Right lobe of liver (tissue), 6 donors: ENCODE results near the gene FADS6. TPM values are rescaled to one million over a fixed set of nuclear protein-coding genes. Genes with fewer than 3 reads are reported as not detected.
A peak's percentile ranks its signal among the peaks of the same experiment; 100 is the strongest.

Experiments used
- ATAC-seq, 4 donors: fragments of 200-7000 bp; cut with Tn5 transposase; one replicate each; pipeline ENCODE4 v1.9.1; 2020; ENCODE audit warnings: mild to moderate bottlenecking in 4 of 4, moderate library complexity in 4 of 4
- DNase-seq, 3 donors: peaks; one replicate each; pipeline ENCODE4 v3.0.0-alpha.2; 2020
- H3K27ac ChIP-seq, 3 donors: fragments of 200-600 bp; one replicate each; pipeline ENCODE4 v1.8.0; 2022
- H3K27me3 ChIP-seq, 2 donors: fragments of 200-600 bp; one replicate each; pipeline ENCODE4 v1.8.0; 2022
- H3K36me3 ChIP-seq, 4 donors: fragments of 200-600 bp; sonication (generic) in 1 of 4; one replicate each; pipeline versions ENCODE4 v1.5.1 to v1.8.0; 2017 to 2022; ENCODE audit warnings: control low read depth in 1 of 4
- H3K4me1 ChIP-seq, 4 donors: fragments of 200-600 bp; sonication (generic) in 1 of 4; one replicate each; pipeline versions ENCODE4 v1.5.1 to v1.8.0; 2017 to 2022; ENCODE audit warnings: control low read depth in 1 of 4
- H3K4me3 ChIP-seq, 3 donors: fragments of 200-600 bp; one replicate each; pipeline ENCODE4 v1.8.0; 2022
- H3K9me3 ChIP-seq, 4 donors: fragments of 200-600 bp; sonication (generic) in 1 of 4; one replicate each; pipeline versions ENCODE4 v1.5.1 to v1.8.0; 2017 to 2022; ENCODE audit warnings: control low read depth in 1 of 4
- CTCF ChIP-seq, 4 donors: fragments of 200-600 bp in 3 of 4; fragments of 450-650 bp in 1 of 4; IDR thresholded peaks; one replicate each; pipeline versions ENCODE4 v1.5.1 to v1.8.0; 2016 to 2022; ENCODE audit warnings: antibody characterized with exemption in 4 of 4, mild to moderate bottlenecking in 2 of 4
- POLR2A ChIP-seq: fragments of 450-650 bp; IDR thresholded peaks from one replicate; pipeline ENCODE4 v1.6.1; 2017; ENCODE audit warnings: antibody characterized with exemption, mild to moderate bottlenecking
- WGBS: methylation state at CpG from one replicate; pipeline ENCODE4 v1.1.6; 2018; ENCODE audit warnings: low coverage, low lambda C conversion rate; ENCODE audit not compliant: insufficient coverage; ENCODE audit errors: missing lambda C conversion rate; 5-methylcytosine and 5-hydroxymethylcytosine counted together
- intact Hi-C, 2 donors: fragments of 100-400 bp; cut with DNase I; formaldehyde crosslinking; loops; one replicate each; pipeline versions ENCODE4 v1.11.2 to v1.14.1; 2022
- total RNA-seq, 6 experiments: library from RNA; depleted of rRNA in 2 of 6; stranded (reverse); fragments of >200 nt in 2 of 6; fragmentation: NEBNext Ultra II Directional in 3 of 6; extraction: Animal tissue kit (Norgen Biotek cat#: 25700) in 3 of 6; gene quantifications; one replicate each; pipeline versions ENCODE4 v1.1.0 to v1.2.4, GENCODE V29; 2016 to 2023
- donor health status: DM: no; HTN: yes; CAD: no.
- donor health status: DM: no; HTN: no; CAD: no.
- donor health status: DM: no; HTN: no; CAD: no.
- donor health status: DM: no; HTN: yes; CAD: no.
- donor health status: DM: no; HTN: yes; CAD: no.

Gene FADS6
- total RNA-seq, 6 experiments from 2014 or later = 2.1 to 6.1 (median 3.7) TPM

GRCh38 chr17:74892013-74892841 lies 1.2 kb downstream of the FADS6 start:
- H3K27ac ChIP-seq = no peak overlapping the region
- ATAC-seq (peak in 3 of 4 donors; percentile 2 to 27 (median 7)), DNase-seq (no peak)
- WGBS = 66% methylated on average over 6 of the region's 20 CpGs
- H3K4me3 ChIP-seq = no peak overlapping the region
- no peaks in the 10 kb centered on the region for H3K9me3 ChIP-seq
- intact Hi-C loops = no loop called here
- TF ChIP-seq POLR2A (no peak), CTCF (IDR thresholded peaks at IDR 0.05) (no peak)
- H3K4me1 ChIP-seq = no peaks in the 10 kb centered on the region
- H3K36me3 ChIP-seq = no peaks in the 10 kb centered on the region
- no peaks in the 10 kb centered on the region for H3K27me3 ChIP-seq

DNA sequence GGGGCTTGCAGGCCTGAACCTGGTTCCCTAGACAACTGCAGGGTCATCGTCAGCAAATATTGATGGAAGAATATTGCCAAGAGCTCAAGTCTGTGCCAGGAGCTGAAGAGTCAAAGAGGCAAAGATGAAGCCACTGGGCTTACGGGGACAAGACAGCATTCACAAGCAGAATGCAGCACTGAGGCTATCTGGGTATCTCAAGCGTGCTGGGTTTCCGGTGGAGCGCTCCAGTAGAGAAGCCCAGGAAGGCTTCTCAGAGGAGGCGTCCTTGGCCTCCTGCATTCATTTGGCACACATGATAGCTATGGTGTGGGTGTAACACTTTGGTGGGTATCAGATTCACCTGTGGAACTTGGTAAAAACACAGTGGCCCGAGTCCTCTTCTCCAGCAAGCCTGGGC lies 2.9 kb downstream of the FADS6 start:
- no peak for ATAC-seq
- no peaks in the 10 kb centered on the region for H3K27me3 ChIP-seq
- no peak for DNase-seq
- no peaks in the 10 kb centered on the region for H3K4me1 ChIP-seq
- 85% methylated on average over 2 of the region's 7 CpGs for WGBS
- intact Hi-C loops = no loop called here
- H3K27ac ChIP-seq = no peak overlapping the region
- no peak overlapping the region for H3K4me3 ChIP-seq
- no peak for TF ChIP-seq POLR2A
- TF ChIP-seq CTCF (IDR thresholded peaks at IDR 0.05) = no peak
- H3K36me3 ChIP-seq = no peaks in the 10 kb centered on the region
- no peaks in the 10 kb centered on the region for H3K9me3 ChIP-seq

GRCh38 chr17:74888469-74888868 lies 5.0 kb downstream of the FADS6 start:
- Histone ChIP-seq H3K36me3 (no peaks in the 10 kb centered on the region), H3K27ac (no peak overlapping the region), H3K4me1 (no peaks in the 10 kb centered on the region), H3K27me3 (no peaks in the 10 kb centered on the region), H3K9me3 (no peaks in the 10 kb centered on the region), H3K4me3 (no peak overlapping the region)
- WGBS = 61% methylated on average over 3 of the region's 13 CpGs
- no peak for ATAC-seq
- intact Hi-C loops = no loop called here
- no peak for DNase-seq
- no peak for TF ChIP-seq POLR2A
- no peak for TF ChIP-seq CTCF (IDR thresholded peaks at IDR 0.05)

GRCh38 chr17:74883241-74883745 lies 10.1 kb downstream of the FADS6 start:
- Histone ChIP-seq H3K36me3 (no peaks in the 10 kb centered on the region), H3K4me1 (no peaks in the 10 kb centered on the region), H3K27ac (no peak overlapping the region), H3K4me3 (no peak overlapping the region), H3K27me3 (no peaks in the 10 kb centered on the region), H3K9me3 (no peaks in the 10 kb centered on the region)
- peak in 3 of 4 donors; percentile 35 to 51 (median 40) for ATAC-seq
- no peak for DNase-seq
- WGBS = 57% methylated on average over 13 of the region's 15 CpGs
- intact Hi-C loops = no loop called here
- TF ChIP-seq CTCF (IDR thresholded peaks at IDR 0.05) = no peak
- TF ChIP-seq POLR2A = no peak
